T-helper 2 cell treated with Interferon-gamma antibody and Interleukin-4, amounts not matched to agents 100 ng/mL and 5 ng/mL, for 36 hours (primary cell): ENCODE data around the gene MMP12. TPM values are rescaled to one million over a fixed set of nuclear protein-coding genes. Genes with fewer than 3 reads are reported as not detected.

ENCODE experiments used
- total RNA-seq: library from RNA; stranded (reverse); gene quantifications from 2 replicates; pipeline ENCODE4 v1.2.3, GENCODE V29; 2022

The MMP12 gene
- total RNA-seq, 1 donor from 2014 or later: not detected

Other genes starting within 250 kb of the MMP12 start
- not detected in 2 replicates for gene MMP20, start 249.7 kb downstream of the MMP12 start, total RNA-seq
- not detected in 2 replicates for gene MMP27, start 169.2 kb downstream of the MMP12 start, total RNA-seq
- gene MMP8, start 150.0 kb downstream of the MMP12 start, total RNA-seq: not detected in 2 replicates
- gene MMP10, start 94.4 kb downstream of the MMP12 start, total RNA-seq: not detected in 2 replicates
- not detected in 2 replicates for gene MMP1, start 76.8 kb downstream of the MMP12 start, total RNA-seq
- not detected in 2 replicates for gene MMP3, start 31.4 kb downstream of the MMP12 start, total RNA-seq
- not detected in 2 replicates for gene MMP13, start 80.8 kb upstream of the MMP12 start, total RNA-seq
- 30.7 and 31.8 TPM in 2 replicates for gene DCUN1D5, start 217.2 kb upstream of the MMP12 start, total RNA-seq
- 0.68 and 0.70 TPM in 2 replicates for gene DYNC2H1, start 234.4 kb upstream of the MMP12 start, total RNA-seq